ENCODE data around the gene PPM1F. TPM values are rescaled to one million over a fixed set of nuclear protein-coding genes. Genes with fewer than 3 reads are reported as not detected.
"Not testable (repeated sequence)": the region's sequence is repeated elsewhere in the genome, so short reads cannot be mapped to it uniquely, and the experiment has no call there.

PPM1F gene
- polyA plus RNA-seq, 2 of the 4 experiments (the other 2 are of a cell fraction): 11.0 to 14.2 TPM

- TF ChIP-seq PBX3 (IDR thresholded peaks at IDR 0.05) (no peak), RARB (CRISPR knock-in tag; IDR thresholded peaks at IDR 0.05) (no peak)
These were observed 63.2 kb downstream of the PPM1F start (continued) for GRCh38 chr22:21889251-21889990.

GRCh38 chr22:21887841-21888240, 64.8 kb downstream of the PPM1F start:
- CTCF ChIA-PET: no interaction called here
- no peaks in the 10 kb centered on the region for H3K9me3 ChIP-seq
- H3K4me3 ChIP-seq: no peak overlapping the region
- no peak for ATAC-seq
- FAIRE-seq: no peak
- no peak for DNase-seq (ENCODE audit: low read depth in 1 of 2, low spot score in 1 of 2)
- TF ChIP-seq MAX (IDR thresholded peaks at IDR 0.05) (no peak), RNF2 (IDR thresholded peaks at IDR 0.05; ENCODE audit: borderline replicate concordance, low read depth) (no peak), HOXB5 (CRISPR knock-in tag; IDR thresholded peaks at IDR 0.05) (no peak), BHLHE40 (IDR thresholded peaks at IDR 0.05; ENCODE audit: low read depth, low read length) (no peak), KDM5A (IDR thresholded peaks at IDR 0.05) (no peak), FOXS1 (CRISPR knock-in tag; IDR thresholded peaks at IDR 0.05) (no peak), JUNB (IDR thresholded peaks at IDR 0.05) (no peak), CTCF (IDR thresholded peaks at IDR 0.05) (no peak), NFE2L2 (conservative IDR thresholded peaks at IDR 0.05; ENCODE audit: low read length) (no peak), TP53 (CRISPR knock-in tag; IDR thresholded peaks at IDR 0.05) (no peak), CBX2 (IDR thresholded peaks at IDR 0.05; ENCODE audit: borderline replicate concordance, low read depth) (no peak), MYC (IDR thresholded peaks at IDR 0.05; ENCODE audit: borderline replicate concordance, low read length) (no peak), POLR2AphosphoS2 (conservative IDR thresholded peaks at IDR 0.05; ENCODE audit: low read length) (no peak), ZC3H11A (IDR thresholded peaks at IDR 0.05) (no peak), ZFP36 (IDR thresholded peaks at IDR 0.05; ENCODE audit: borderline replicate concordance, partially characterized antibody) (no peak), ZNF302 (CRISPR knock-in tag; IDR thresholded peaks at IDR 0.05) (no peak)
- H3K4me1 ChIP-seq: no peaks in the 10 kb centered on the region
- H3K27ac ChIP-seq: no peak overlapping the region
- POLR2A ChIA-PET: no interaction called here
- no peak overlapping the region for H3K4me2 ChIP-seq

- DNase-seq (ENCODE audit: low read depth in 1 of 2, low spot score in 1 of 2); CTCF ChIA-PET; ATAC-seq; H3K9me3 ChIP-seq; H3K4me2 ChIP-seq; H3K4me3 ChIP-seq; H3K27ac ChIP-seq; H3K4me1 ChIP-seq; POLR2A ChIA-PET; FAIRE-seq: not testable (repeated sequence)
- WGBS (ENCODE audit: missing lambda C conversion rate): 100% methylated on average over 2 of the region's 26 CpGs
These were observed 68.7 kb downstream of the PPM1F start for GRCh38 chr22:21883930-21884329.

- H3K4me2 ChIP-seq; DNase-seq (ENCODE audit: low read depth in 1 of 2, low spot score in 1 of 2); H3K4me1 ChIP-seq; FAIRE-seq; H3K4me3 ChIP-seq; POLR2A ChIA-PET; H3K27ac ChIP-seq; ATAC-seq; CTCF ChIA-PET; H3K9me3 ChIP-seq: not testable (repeated sequence)
- 50% methylated on average over 1 of the region's 7 CpGs for WGBS (ENCODE audit: missing lambda C conversion rate)
These were observed 69.8 kb downstream of the PPM1F start for GRCh38 chr22:21882754-21883333.
